Small intestine (tissue), 7 donors: ENCODE results near the gene PSAPL1. TPM values are rescaled to one million over a fixed set of nuclear protein-coding genes. Genes with fewer than 3 reads are reported as not detected.

Experiments used
- DNase-seq, 2 donors: peaks; one replicate each; pipeline versions ENCODE4 v3.0.0 to v3.0.0-alpha.2; 2013
- FAIRE-seq: peaks from 2 replicates; lab custom pipeline; 2012; peaks lifted over from hg19 to GRCh38; lab: Jason Lieb, UNC
- H3K27ac ChIP-seq, 3 donors: one replicate each; pipeline ENCODE4 v1.5.1; 2013; ENCODE audit warnings: low read length in 2 of 3, mild to moderate bottlenecking in 2 of 3, control low read depth in 1 of 3, inconsistent platforms in 1 of 3, low read depth in 1 of 3, moderate library complexity in 1 of 3
- H3K27me3 ChIP-seq, 3 donors: one replicate each; pipeline ENCODE4 v1.6.1; 2013; ENCODE audit warnings: low read length in 3 of 3, inconsistent platforms in 1 of 3; ENCODE audit not compliant: control insufficient read depth in 3 of 3, insufficient read depth in 3 of 3
- H3K36me3 ChIP-seq, 3 donors: one replicate each; pipeline ENCODE4 v1.6.1; 2013; ENCODE audit warnings: low read length in 3 of 3, inconsistent platforms in 1 of 3, low read depth in 1 of 3, mild to moderate bottlenecking in 1 of 3, moderate library complexity in 1 of 3; ENCODE audit not compliant: control insufficient read depth in 3 of 3, insufficient read depth in 2 of 3
- H3K4me1 ChIP-seq, 3 donors: one replicate each; pipeline ENCODE4 v1.6.1; 2013; ENCODE audit warnings: low read length in 2 of 3, inconsistent platforms in 1 of 3, low read depth in 1 of 3, mild to moderate bottlenecking in 1 of 3, moderate library complexity in 1 of 3; ENCODE audit not compliant: control insufficient read depth in 3 of 3, insufficient read depth in 2 of 3
- H3K4me3 ChIP-seq, 3 donors: one replicate each; pipeline ENCODE4 v1.5.1; 2013; ENCODE audit warnings: low read length in 3 of 3, control low read depth in 1 of 3, inconsistent platforms in 1 of 3, low read depth in 1 of 3, mild to moderate bottlenecking in 1 of 3, moderate library complexity in 1 of 3
- H3K9me3 ChIP-seq, 2 donors: one replicate each; pipeline ENCODE4 v1.6.1; 2013; ENCODE audit warnings: low read depth in 1 of 2, low read length in 1 of 2; ENCODE audit not compliant: control insufficient read depth in 2 of 2, insufficient read depth in 1 of 2
- WGBS, 3 donors: extraction: QIAGEN DNeasy Blood & Tissue Kit; methylation state at CpG; one replicate each; pipeline ENCODE4 v1.1.7; 2013; 5-methylcytosine and 5-hydroxymethylcytosine counted together
- polyA plus RNA-seq, 4 donors: library from polyadenylated mRNA; stranded (reverse) in 3 of 4; unstranded in 1 of 4; fragments of 200-250 nt in 3 of 4; fragments of 120-200 nt in 1 of 4; gene quantifications; one replicate each; pipeline versions ENCODE4 v1.2.1 to v1.2.3, GENCODE V29; 2013
- donor health status: healthy with polysubstance abuse.
- donor health status: control.
- donor health status: control.
- donor health status: Bipolar disorder and iron deficiency.
- donor health status: healthy.

PSAPL1 gene
- polyA plus RNA-seq, 4 donors = 0.58 TPM; not detected in 3

GRCh38 chr4:7428261-7429068 is 6.3 kb downstream of the PSAPL1 start:
- Histone ChIP-seq H3K9me3 (no peaks in the 10 kb centered on the region), H3K36me3 (no peaks in the 10 kb centered on the region), H3K4me1 (no peaks in the 10 kb centered on the region), H3K27me3 (no peaks in the 10 kb centered on the region), H3K4me3 (no peak overlapping the region), H3K27ac (no peak overlapping the region)
- FAIRE-seq (no peak), DNase-seq (no peak)
- 80 to 84% (median 81%) methylated on average over 16 of the region's 16 CpGs for WGBS, 3 donors

DNA sequence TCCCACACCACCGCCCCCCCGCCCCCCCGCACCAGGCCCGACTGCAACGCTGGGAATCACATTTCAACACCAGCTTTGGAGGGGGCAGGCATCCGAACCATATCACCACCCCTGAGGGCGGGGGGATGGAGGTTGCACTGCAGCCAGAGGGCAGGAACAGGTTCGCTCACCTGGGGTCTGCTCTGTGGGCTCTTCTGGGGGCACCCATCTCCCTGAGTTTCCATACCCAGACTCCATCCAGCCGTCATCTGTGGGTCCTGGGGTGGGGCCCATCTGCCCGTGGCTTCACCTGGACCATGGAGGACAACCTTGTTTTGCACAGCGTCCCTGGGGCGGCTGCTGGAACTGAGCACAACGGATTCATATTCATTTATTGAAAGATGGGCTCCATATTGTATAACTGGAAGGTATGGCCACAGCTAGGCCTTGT is 6.9 kb downstream of the PSAPL1 start:
- 80 to 85% (median 80%) methylated on average over 13 of the region's 13 CpGs for WGBS, 3 donors
- no peaks in the 10 kb centered on the region for H3K9me3 ChIP-seq
- H3K27me3 ChIP-seq = no peaks in the 10 kb centered on the region
- no peaks in the 10 kb centered on the region for H3K36me3 ChIP-seq
- no peak for FAIRE-seq
- no peak overlapping the region for H3K4me3 ChIP-seq
- DNase-seq = no peak
- H3K27ac ChIP-seq = no peak overlapping the region
- H3K4me1 ChIP-seq = no peaks in the 10 kb centered on the region

DNA sequence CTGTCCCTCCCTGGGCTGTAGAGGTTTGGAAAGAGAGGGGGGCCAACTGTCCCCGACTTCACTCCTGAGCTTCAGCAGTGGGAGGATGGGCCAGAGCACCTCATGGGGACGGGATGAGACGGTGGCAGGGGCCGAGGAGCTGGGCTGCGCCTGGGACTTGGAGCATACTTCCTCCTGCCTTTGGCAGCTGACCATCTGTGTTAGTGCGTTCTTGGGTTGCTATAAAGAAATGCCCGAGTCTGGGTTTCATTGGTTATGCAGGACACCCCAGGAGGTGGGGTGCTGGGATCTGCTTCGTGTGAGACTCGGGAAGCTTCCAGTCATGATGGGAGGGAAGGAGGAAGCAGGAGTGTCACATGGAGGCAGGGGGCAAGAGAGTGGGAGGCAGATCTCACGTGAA is 7.4 kb downstream of the PSAPL1 start:
- no peaks in the 10 kb centered on the region for H3K4me1 ChIP-seq
- H3K36me3 ChIP-seq = no peaks in the 10 kb centered on the region
- no peak overlapping the region for H3K27ac ChIP-seq
- DNase-seq (no peak), FAIRE-seq (no peak)
- H3K27me3 ChIP-seq = no peaks in the 10 kb centered on the region
- 65 to 73% (median 69%) methylated on average over 10 of the region's 10 CpGs for WGBS, 3 donors
- no peaks in the 10 kb centered on the region for H3K9me3 ChIP-seq
- no peak overlapping the region for H3K4me3 ChIP-seq

GRCh38 chr4:7426525-7427171 is 8.1 kb downstream of the PSAPL1 start:
- no peaks in the 10 kb centered on the region for H3K9me3 ChIP-seq
- FAIRE-seq (no peak), DNase-seq (no peak)
- no peaks in the 10 kb centered on the region for H3K27me3 ChIP-seq
- no peaks in the 10 kb centered on the region for H3K4me1 ChIP-seq
- no peaks in the 10 kb centered on the region for H3K36me3 ChIP-seq
- WGBS, 3 donors = 83 to 91% (median 83%) methylated on average over 20 of the region's 20 CpGs
- H3K27ac ChIP-seq = no peak overlapping the region
- H3K4me3 ChIP-seq = no peak overlapping the region

DNA sequence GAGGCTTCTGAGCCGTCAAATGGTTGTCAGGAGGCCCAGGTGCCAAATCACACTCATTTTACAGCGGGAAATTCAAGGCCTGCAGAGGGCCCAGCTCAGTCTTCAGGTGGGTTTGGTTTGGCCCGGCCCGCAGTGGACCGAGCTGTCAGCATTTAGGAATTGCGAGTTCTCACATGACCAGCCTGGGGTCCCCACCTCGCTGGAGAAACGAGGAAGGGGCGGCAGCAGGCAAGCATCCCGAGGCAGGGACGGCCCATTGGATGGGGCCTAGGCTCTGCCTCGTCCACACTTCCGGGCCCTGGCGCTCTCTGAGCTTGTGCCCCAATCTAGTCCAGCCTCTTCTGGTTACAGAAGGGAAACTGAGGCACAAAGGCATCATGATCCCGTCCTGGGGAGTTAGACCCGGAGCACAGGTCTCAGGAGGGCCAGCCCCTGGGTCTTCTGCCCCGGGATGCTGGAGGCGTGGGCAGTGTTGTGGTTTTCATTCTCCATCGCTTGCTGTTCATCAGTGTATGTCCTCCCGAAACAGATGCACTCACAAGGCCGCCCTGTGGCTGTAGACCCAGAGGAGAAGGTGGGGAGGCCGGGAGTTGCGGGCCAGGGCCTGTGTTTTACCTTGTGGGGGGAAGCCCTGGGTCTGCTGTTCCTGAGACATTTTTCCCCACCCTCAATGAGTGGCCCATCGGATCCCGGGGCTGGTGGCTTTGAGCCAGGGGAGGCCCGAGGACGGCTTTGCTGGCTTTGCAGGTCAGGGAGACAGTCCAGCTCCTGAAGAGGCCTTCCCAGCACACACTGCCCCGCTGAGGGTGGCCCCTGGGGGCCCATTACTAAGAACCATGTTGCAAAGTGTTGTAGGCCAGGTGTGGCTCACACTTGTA is 8.9 kb downstream of the PSAPL1 start:
- DNase-seq (no peak), FAIRE-seq (no peak)
- no peak overlapping the region for H3K4me3 ChIP-seq
- no peak overlapping the region for H3K27ac ChIP-seq
- 82 to 87% (median 85%) methylated on average over 28 of the region's 28 CpGs for WGBS, 3 donors
- no peaks in the 10 kb centered on the region for H3K9me3 ChIP-seq
- no peaks in the 10 kb centered on the region for H3K4me1 ChIP-seq
- no peaks in the 10 kb centered on the region for H3K27me3 ChIP-seq
- no peaks in the 10 kb centered on the region for H3K36me3 ChIP-seq

GRCh38 chr4:7425124-7425523 is 9.6 kb downstream of the PSAPL1 start:
- H3K27me3 ChIP-seq = no peaks in the 10 kb centered on the region
- H3K4me1 ChIP-seq = no peaks in the 10 kb centered on the region
- no peak for FAIRE-seq
- WGBS, 3 donors = 76 to 88% (median 78%) methylated on average over 13 of the region's 13 CpGs
- DNase-seq = no peak
- no peak overlapping the region for H3K4me3 ChIP-seq
- H3K9me3 ChIP-seq = no peaks in the 10 kb centered on the region
- no peaks in the 10 kb centered on the region for H3K36me3 ChIP-seq
- H3K27ac ChIP-seq = no peak overlapping the region

DNA sequence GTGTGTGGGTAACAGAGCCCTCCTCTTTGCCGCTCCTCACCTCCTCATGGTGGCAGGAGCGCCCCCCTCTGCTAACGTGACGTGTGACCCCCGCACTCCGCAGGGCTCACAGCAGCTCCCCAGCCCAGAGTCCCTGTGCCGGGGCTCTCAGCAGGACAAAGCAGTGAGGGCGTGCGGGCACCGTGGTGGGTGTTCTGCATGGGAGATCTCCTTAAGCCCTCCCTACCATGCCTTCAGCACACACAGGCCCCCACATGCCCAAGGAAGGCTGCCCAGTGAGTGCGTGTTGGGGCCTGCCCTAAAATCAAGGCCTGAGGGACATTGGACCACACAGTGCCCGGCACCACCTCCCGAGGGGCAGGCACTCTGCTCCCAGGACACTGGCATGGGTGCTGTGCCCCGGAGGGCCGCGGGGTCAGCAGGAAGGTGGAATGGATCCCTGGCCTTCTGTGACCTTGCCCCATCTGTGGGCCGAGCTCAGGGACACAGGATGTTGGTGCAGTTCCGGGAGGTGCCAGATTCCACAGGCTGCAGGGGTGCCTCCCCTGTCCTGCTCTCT is 10.1 kb downstream of the PSAPL1 start:
- H3K4me3 ChIP-seq = no peak overlapping the region
- H3K27me3 ChIP-seq = no peaks in the 10 kb centered on the region
- WGBS, 3 donors = 74 to 84% (median 77%) methylated on average over 17 to 18 of the region's 18 CpGs
- DNase-seq = no peak
- H3K36me3 ChIP-seq = no peaks in the 10 kb centered on the region
- no peaks in the 10 kb centered on the region for H3K4me1 ChIP-seq
- H3K9me3 ChIP-seq = no peaks in the 10 kb centered on the region
- FAIRE-seq = no peak
- no peak overlapping the region for H3K27ac ChIP-seq
